CD14-positive monocyte (primary cell): ENCODE data around the gene HTR1E. TPM values are rescaled to one million over a fixed set of nuclear protein-coding genes. Genes with fewer than 3 reads are reported as not detected.

Experiments
- DNase-seq, 3 donors: peaks; one replicate each; pipeline ENCODE4 v3.0.0-alpha.2; 2011 to 2022
- H2AFZ ChIP-seq: 2 replicates; pipeline ENCODE4 v1.6.0; 2012; ENCODE audit warnings: mild to moderate bottlenecking, low read depth, low read length, inconsistent platforms; ENCODE audit not compliant: insufficient read depth, poor library complexity, severe bottlenecking
- H3K27ac ChIP-seq, 2 donors: 1 replicate in 1 of 2; 2 replicates in 1 of 2; pipeline ENCODE4 v1.5.1; 2012 to 2013; ENCODE audit warnings: low read length in 2 of 2, control low read depth in 1 of 2, inconsistent platforms in 1 of 2, low read depth in 1 of 2, mild to moderate bottlenecking in 1 of 2
- H3K27me3 ChIP-seq, 2 donors: one replicate each; pipeline versions ENCODE4 v1.6.0 to v1.6.1; 2011 to 2013; ENCODE audit warnings: low read length in 2 of 2; ENCODE audit not compliant: control insufficient read depth in 2 of 2, insufficient read depth in 2 of 2
- H3K36me3 ChIP-seq, 2 donors: replicated peaks in 1 of 2; 1 replicate in 1 of 2; 2 replicates in 1 of 2; pipeline versions ENCODE4 v1.5.1 to v1.6.1; 2012 to 2013; ENCODE audit warnings: low read length in 2 of 2, control low read depth in 1 of 2, inconsistent platforms in 1 of 2, mild to moderate bottlenecking in 1 of 2; ENCODE audit not compliant: insufficient read depth in 2 of 2, control insufficient read depth in 1 of 2
- H3K4me1 ChIP-seq, 2 donors: 1 replicate in 1 of 2; 2 replicates in 1 of 2; pipeline versions ENCODE4 v1.5.1 to v1.6.1; 2012 to 2013; ENCODE audit warnings: low read length in 2 of 2, control low read depth in 1 of 2, inconsistent platforms in 1 of 2, mild to moderate bottlenecking in 1 of 2, moderate library complexity in 1 of 2; ENCODE audit not compliant: insufficient read depth in 2 of 2, control insufficient read depth in 1 of 2
- H3K4me2 ChIP-seq: replicated peaks from 2 replicates; pipeline ENCODE3; 2012; ENCODE audit warnings: low read length, moderate library complexity, mild to moderate bottlenecking; ENCODE audit not compliant: poor library complexity, severe bottlenecking; ENCODE audit errors: extremely low read depth
- H3K4me3 ChIP-seq, 3 experiments: fragments of 200-600 bp in 1 of 3; sonication (generic) in 1 of 3; replicated peaks in 1 of 3; 1 replicate in 2 of 3; 2 replicates in 1 of 3; pipeline ENCODE4 v1.5.1; 2011 to 2013; ENCODE audit warnings: low read length in 3 of 3, mild to moderate bottlenecking in 3 of 3, control low read depth in 2 of 3, low read depth in 2 of 3, inconsistent platforms in 1 of 3, moderate library complexity in 1 of 3
- H3K79me2 ChIP-seq: 2 replicates; pipeline ENCODE4 v1.6.0; 2012; ENCODE audit warnings: mild to moderate bottlenecking, control low read depth, inconsistent platforms, low read length, moderate library complexity; ENCODE audit not compliant: insufficient read depth
- H3K9ac ChIP-seq: 2 replicates; pipeline ENCODE4 v1.6.0; 2017; ENCODE audit warnings: low read length, mild to moderate bottlenecking; ENCODE audit not compliant: insufficient read depth, poor library complexity, severe bottlenecking
- H3K9me3 ChIP-seq, 2 donors: replicated peaks in 1 of 2; 1 replicate in 1 of 2; 2 replicates in 1 of 2; pipeline versions ENCODE4 v1.5.1 to v1.6.1; 2012 to 2013; ENCODE audit warnings: low read length in 2 of 2, control low read depth in 1 of 2; ENCODE audit not compliant: control insufficient read depth in 1 of 2, insufficient read depth in 1 of 2
- H4K20me1 ChIP-seq: 2 replicates; pipeline ENCODE4 v1.6.0; 2012; ENCODE audit warnings: mild to moderate bottlenecking, low read length, control low read depth, moderate library complexity; ENCODE audit not compliant: insufficient read depth
- H3K27ac Mint-ChIP-seq, 7 donors: one replicate each; pipeline ENCODE4 v1.8.0; 2020; ENCODE audit warnings: mild to moderate bottlenecking in 7 of 7, mixed read lengths in 7 of 7, moderate library complexity in 6 of 7, inconsistent platforms in 2 of 7
- H3K27me3 Mint-ChIP-seq, 3 donors: one replicate each; pipeline ENCODE4 v1.8.0; 2021 to 2022; ENCODE audit warnings: low read depth in 3 of 3, mild to moderate bottlenecking in 3 of 3, mixed read lengths in 3 of 3, moderate library complexity in 3 of 3, inconsistent platforms in 1 of 3
- H3K36me3 Mint-ChIP-seq, 2 donors: one replicate each; pipeline ENCODE4 v1.8.0; 2020; ENCODE audit warnings: mixed read lengths in 2 of 2, inconsistent platforms in 1 of 2, mild to moderate bottlenecking in 1 of 2
- H3K4me1 Mint-ChIP-seq: one replicate; pipeline ENCODE4 v1.8.0; 2020; ENCODE audit warnings: mild to moderate bottlenecking, mixed read lengths
- H3K4me3 Mint-ChIP-seq, 2 donors: one replicate each; pipeline ENCODE4 v1.8.0; 2020; ENCODE audit warnings: mild to moderate bottlenecking in 2 of 2, mixed read lengths in 2 of 2, moderate library complexity in 1 of 2
- H3K9me3 Mint-ChIP-seq, 7 donors: one replicate each; pipeline ENCODE4 v1.8.0; 2020 to 2022; ENCODE audit warnings: mixed read lengths in 7 of 7, mild to moderate bottlenecking in 6 of 7, moderate library complexity in 6 of 7, inconsistent platforms in 2 of 7
- WGBS: methylation state at CpG from one replicate; pipeline ENCODE4 v1.1.5; 2013; ENCODE audit warnings: missing lambda C conversion rate; ENCODE audit not compliant: insufficient coverage; 5-methylcytosine and 5-hydroxymethylcytosine counted together
- intact Hi-C, 2 donors: fragments of 100-400 bp; cut with micrococcal nuclease; formaldehyde crosslinking; loops; one replicate each; pipeline versions ENCODE4 v1.15.0 to v1.15.1; 2023
- polyA plus RNA-seq, 3 donors: library from polyadenylated mRNA; depleted of rRNA in 1 of 3; unstranded in 2 of 3; stranded (reverse) in 1 of 3; fragments of 300-500 nt in 2 of 3; fragments of >200 nt in 1 of 3; fragmentation: Illumina TruSeq in 2 of 3; gene quantifications; 1 replicate in 2 of 3; 2 replicates in 1 of 3; pipeline ENCODE4 v1.2.3, GENCODE V29; 2012 to 2021
- TF ChIP-seq, protein P1 (sequence below): fragments of 200-600 bp; IDR thresholded peaks from one replicate; pipeline ENCODE4 v1.8.0; 2022; ENCODE audit warnings: antibody characterized with exemption, mild to moderate bottlenecking

HTR1E gene
- polyA plus RNA-seq, 3 donors: not detected

DNA sequence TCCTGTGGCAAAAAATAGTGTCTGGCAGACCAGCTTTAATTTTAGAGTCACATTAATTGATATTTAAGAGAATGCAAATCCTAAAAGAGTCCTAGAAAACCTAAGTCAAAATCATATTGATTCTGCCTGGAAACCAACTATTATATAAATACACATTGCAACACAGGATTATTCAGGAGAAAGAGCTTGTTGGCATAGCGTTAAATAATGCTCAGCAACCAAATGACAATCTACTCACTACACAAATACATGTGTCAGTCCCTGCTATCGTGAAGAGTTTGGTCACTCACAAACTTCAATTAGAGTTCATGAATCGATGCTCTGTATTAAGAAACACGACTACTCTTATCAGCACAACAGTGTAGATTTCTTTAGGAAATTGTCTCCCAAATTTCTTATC lies 103.4 kb downstream of the HTR1E start:
- Histone ChIP-seq H4K20me1 (no peaks in the 10 kb centered on the region), H3K27ac (no peak overlapping the region), H3K4me1 (no peaks in the 10 kb centered on the region), H3K36me3 (no peaks in the 10 kb centered on the region), H3K79me2 (no peaks in the 10 kb centered on the region), H3K4me2 (no peak overlapping the region), H2AFZ (no peak overlapping the region), H3K9me3 (peaks cover 0 to 9% of the 10 kb centered on the region in 2 donors), H3K4me3 (no peak overlapping the region), H3K27me3 (no peaks in the 10 kb centered on the region), H3K9ac (no peak overlapping the region)
- TF ChIP-seq, protein P1, sequence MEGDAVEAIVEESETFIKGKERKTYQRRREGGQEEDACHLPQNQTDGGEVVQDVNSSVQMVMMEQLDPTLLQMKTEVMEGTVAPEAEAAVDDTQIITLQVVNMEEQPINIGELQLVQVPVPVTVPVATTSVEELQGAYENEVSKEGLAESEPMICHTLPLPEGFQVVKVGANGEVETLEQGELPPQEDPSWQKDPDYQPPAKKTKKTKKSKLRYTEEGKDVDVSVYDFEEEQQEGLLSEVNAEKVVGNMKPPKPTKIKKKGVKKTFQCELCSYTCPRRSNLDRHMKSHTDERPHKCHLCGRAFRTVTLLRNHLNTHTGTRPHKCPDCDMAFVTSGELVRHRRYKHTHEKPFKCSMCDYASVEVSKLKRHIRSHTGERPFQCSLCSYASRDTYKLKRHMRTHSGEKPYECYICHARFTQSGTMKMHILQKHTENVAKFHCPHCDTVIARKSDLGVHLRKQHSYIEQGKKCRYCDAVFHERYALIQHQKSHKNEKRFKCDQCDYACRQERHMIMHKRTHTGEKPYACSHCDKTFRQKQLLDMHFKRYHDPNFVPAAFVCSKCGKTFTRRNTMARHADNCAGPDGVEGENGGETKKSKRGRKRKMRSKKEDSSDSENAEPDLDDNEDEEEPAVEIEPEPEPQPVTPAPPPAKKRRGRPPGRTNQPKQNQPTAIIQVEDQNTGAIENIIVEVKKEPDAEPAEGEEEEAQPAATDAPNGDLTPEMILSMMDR: no peak
- Mint-ChIP-seq H3K4me1 (no peaks in the 10 kb centered on the region), H3K27me3 (peaks cover 0 to 6% (median 2%) of the 10 kb centered on the region in 3 donors), H3K36me3 (no peaks in the 10 kb centered on the region), H3K27ac (no peak overlapping the region), H3K4me3 (no peak overlapping the region), H3K9me3 (peaks cover 6 to 21% (median 9%) of the 10 kb centered on the region in 7 donors)
- intact Hi-C loops: no loop called here
- WGBS: 100% methylated on average over 2 of the region's 4 CpGs
- DNase-seq: no peak

DNA sequence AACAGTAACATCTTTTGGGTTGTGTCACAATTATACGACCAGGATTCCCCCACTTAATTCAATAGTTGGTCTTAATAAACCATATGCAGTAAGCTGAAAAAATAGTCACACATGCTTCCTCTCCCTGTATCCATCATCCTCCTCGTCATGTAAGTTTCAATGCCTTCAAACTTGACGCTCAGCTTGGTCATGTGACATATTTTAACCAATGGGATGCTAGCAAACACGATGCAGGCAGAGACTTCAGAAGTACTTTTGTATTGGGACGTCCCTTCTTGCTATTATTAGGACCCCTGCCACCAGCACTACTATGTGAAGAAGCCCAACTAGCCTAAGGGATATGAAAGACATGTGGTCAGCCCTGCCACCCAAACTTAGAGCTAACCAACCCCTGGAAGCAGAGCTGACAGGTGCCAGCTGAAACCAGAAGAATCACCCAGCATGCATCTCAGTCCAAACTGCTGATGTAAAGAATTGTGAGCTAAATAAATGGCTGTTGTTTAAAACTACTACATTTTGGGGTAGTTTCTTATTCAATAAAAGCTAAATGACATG lies 108.3 kb downstream of the HTR1E start:
- H3K79me2 ChIP-seq: no peaks in the 10 kb centered on the region
- H3K27me3 ChIP-seq: no peaks in the 10 kb centered on the region
- 91% methylated on average over 4 of the region's 5 CpGs for WGBS
- Mint-ChIP-seq H3K9me3 (peaks cover 0 to 7% (median 2%) of the 10 kb centered on the region in 7 donors), H3K27ac (no peak overlapping the region), H3K27me3 (peaks cover 1 to 2% (median 2%) of the 10 kb centered on the region in 3 donors), H3K36me3 (no peaks in the 10 kb centered on the region), H3K4me3 (no peak overlapping the region), H3K4me1 (no peaks in the 10 kb centered on the region)
- no peaks in the 10 kb centered on the region for H3K4me1 ChIP-seq
- intact Hi-C loops: no loop called here
- no peak overlapping the region for H3K4me3 ChIP-seq
- H3K27ac ChIP-seq: no peak overlapping the region
- no peaks in the 10 kb centered on the region for H3K36me3 ChIP-seq
- no peaks in the 10 kb centered on the region for H4K20me1 ChIP-seq
- TF ChIP-seq, protein P1: no peak
- H3K4me2 ChIP-seq: no peak overlapping the region
- DNase-seq: no peak
- H3K9ac ChIP-seq: no peak overlapping the region
- peaks cover 0 to 4% of the 10 kb centered on the region in 2 donors for H3K9me3 ChIP-seq
- no peak overlapping the region for H2AFZ ChIP-seq
